ENCODE measurements around the gene HTR3C.

Gene HTR3C

DNA sequence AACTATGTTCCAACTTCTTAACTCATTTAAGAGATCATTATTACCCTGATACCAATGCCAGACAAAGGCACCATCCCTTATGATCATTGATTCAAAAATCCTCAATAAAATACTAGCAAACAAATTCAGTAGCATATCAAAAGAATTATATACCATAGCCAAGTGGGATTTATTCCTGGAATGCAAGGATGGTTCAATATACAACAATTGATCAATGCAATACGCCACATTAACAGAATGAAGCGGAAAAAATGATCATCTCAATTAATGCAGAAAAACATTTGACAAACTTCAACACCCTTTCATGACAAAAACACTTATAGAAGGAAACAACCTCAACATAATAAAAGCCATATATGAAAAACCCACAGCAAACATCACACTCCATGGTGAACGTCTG lies 39.4 kb downstream of the HTR3C start:
- no peak for DNase-seq (ENCODE audit: low read depth)

DNA sequence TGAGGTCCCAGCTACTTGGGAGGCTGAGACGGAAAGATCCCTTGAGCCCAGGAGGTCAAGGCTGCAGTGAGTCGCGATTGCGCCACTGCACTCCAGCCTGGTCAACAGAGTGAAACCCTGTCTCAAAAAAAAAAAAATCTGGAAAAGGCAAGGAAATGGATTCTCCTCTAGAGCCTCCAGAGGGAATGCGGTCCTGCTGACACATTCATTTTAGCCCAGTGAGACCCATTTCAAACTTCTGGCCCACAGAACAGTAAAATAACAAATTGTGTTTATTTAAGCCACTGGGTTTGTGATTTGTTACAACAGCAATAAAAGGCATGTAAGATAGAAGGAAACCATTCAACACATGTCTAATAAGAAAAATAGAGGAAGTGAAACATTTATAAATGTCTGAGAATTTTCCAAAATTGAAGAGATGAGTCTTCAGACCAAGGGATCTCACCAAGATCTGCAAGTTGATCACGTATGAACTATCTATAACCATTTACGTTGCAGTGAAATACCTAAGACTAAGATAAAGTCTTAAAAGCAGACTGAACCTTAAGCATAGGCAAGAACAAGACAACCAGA lies 44.0 kb downstream of the HTR3C start, which contains the start of gene HTR3E:
TSS of gene HTR3E (plus strand) at position 254 of the 573 bp plus-strand sequence. CDS start 466 bp downstream, outside the sequence.
- DNase-seq (ENCODE audit: low read depth) = no peak

- no peak for DNase-seq (ENCODE audit: low read depth)
Measured at GRCh38 chr3:184097556-184097955, 44.7 kb downstream of the HTR3C start.

- DNase-seq (ENCODE audit: low read depth) = no peak
Measured at GRCh38 chr3:184099806-184100686, 47.2 kb downstream of the HTR3C start.

Measured in fibroblast of gingiva (primary cell).